Measurements from ENCODE around the gene STC2.
"Not testable (repeated sequence)": the region's sequence is repeated elsewhere in the genome, so short reads cannot be mapped to it uniquely, and the experiment has no call there.

Gene STC2, protein sequence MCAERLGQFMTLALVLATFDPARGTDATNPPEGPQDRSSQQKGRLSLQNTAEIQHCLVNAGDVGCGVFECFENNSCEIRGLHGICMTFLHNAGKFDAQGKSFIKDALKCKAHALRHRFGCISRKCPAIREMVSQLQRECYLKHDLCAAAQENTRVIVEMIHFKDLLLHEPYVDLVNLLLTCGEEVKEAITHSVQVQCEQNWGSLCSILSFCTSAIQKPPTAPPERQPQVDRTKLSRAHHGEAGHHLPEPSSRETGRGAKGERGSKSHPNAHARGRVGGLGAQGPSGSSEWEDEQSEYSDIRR

GRCh38 chr5:173327948-173328843 lies at the start of gene STC2:
Gene STC2, minus strand, starts transcription at chr5:173328414. Its CDS starts 221 bp downstream, at chr5:173328193.
- peak; percentile 99 for DNase-seq (ENCODE audit: low spot score)

DNA sequence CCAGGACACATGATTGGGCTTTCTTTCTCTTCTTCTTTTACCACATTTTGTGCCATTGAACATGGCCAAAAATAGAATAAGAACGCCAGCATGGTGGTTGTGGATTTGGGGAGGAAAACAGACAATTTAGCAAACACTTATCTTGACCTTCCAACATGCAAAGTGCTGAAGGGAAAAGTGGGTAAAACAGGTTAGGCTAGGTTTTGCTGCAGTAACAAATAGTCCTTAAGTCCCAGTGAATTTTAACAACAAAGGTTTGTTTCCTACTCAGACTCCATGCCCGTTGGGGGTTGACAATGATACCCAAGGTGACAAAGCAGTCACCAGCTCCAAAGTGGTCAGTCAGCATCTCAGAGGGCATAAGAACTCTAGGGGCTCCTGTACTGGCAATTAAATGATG lies 43.2 kb upstream of the STC2 start:
- DNase-seq (ENCODE audit: low spot score), result no peak

DNA sequence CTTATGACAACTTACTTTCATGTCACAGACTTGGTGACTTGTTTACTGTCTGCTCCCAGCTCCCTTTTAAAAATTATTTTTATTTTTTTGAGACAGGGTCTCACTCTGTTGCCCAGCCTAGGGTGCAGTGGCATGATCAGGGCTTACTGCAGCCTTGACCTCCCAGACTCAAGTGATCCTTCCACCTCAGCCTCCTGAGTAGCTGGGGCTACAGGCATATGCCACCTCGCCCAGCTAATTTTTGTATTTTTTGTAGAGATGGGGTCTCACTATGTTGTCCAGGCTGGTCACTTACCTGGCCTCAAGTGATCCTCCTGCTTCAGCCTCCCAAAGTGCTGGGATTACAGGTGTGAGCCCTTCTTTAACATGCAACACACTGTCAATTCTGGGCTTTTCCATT lies 35.2 kb upstream of the STC2 start:
- not testable (repeated sequence) for DNase-seq (ENCODE audit: low spot score)

DNA sequence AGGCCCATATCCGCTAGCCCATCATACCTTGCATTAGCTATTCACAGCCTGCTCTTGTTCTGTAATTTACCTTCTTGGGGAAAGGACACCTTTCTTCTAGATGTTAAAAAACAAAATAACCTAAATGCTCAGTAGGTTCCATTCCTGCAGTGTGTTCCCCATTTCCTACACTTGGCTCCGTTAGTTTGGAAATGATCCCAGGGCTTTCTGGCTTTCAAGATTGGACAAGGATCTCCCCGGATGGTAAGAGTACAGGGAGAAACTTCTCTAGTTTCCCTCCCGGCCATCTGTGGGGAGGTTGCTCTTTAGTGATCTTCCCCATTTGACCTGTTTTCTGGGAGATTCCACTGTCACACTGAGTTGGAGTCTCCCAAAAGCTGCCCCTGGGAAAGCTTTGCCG lies 27.3 kb upstream of the STC2 start:
- no peak for DNase-seq (ENCODE audit: low spot score)

GRCh38 chr5:173354645-173355044 lies 26.4 kb upstream of the STC2 start:
- no peak for DNase-seq (ENCODE audit: low spot score)

- DNase-seq (ENCODE audit: low spot score), result no peak
Observed at GRCh38 chr5:173352366-173353349, 24.4 kb upstream of the STC2 start.

GRCh38 chr5:173342813-173343755 lies 14.9 kb upstream of the STC2 start:
- no peak for DNase-seq (ENCODE audit: low spot score)

DNA sequence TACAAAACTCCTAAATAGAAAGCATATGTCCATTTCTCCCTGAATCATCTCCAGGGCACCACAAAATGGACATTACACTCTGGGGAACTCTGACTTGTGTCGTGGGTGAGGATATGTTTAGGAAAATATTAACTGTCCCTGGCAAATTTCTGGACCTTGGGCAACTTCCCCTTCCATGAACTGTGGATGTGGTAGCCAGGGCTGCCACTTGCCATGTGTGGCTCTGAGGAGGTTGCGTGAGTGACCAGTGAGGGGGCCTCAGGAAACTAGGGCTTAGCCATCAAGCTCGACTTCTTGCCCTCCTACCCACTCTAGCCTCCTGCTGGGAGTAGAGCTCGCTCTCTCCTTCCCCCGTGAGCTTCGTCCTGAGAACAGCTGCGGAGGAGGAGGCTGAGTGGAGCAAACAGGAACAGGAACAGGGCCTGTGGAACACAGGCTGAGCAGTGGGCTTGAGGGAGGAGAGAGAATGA lies 13.8 kb upstream of the STC2 start:
- no peak for DNase-seq (ENCODE audit: low spot score)

GRCh38 chr5:173340984-173341383 lies 12.8 kb upstream of the STC2 start:
- no peak for DNase-seq (ENCODE audit: low spot score)

DNA sequence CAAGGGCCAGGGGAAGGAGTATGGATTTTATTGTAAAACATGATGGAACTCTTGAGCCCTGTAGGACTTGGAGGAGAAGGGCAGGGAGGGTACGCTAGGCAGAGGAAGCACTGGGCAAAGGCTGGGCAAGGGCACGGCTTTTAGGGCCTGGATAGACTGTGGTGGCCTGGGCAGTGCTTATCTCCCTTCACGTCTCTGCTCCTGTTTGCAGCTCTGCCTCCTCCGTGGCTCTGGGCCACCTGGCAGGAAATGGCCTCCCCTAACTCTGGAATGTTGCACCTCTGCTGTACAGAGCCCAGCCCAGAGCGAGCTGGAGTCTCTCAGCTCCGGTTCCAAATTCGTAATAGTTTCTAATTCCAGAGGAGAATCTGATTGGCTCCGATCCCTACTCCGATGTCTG lies 12.2 kb upstream of the STC2 start:
- DNase-seq (ENCODE audit: low spot score), result no peak

- DNase-seq (ENCODE audit: low spot score), result no peak
Observed at GRCh38 chr5:173339286-173339685, 11.1 kb upstream of the STC2 start.

- DNase-seq (ENCODE audit: low spot score), result no peak
Observed at GRCh38 chr5:173338380-173339015, 10.3 kb upstream of the STC2 start.

DNA sequence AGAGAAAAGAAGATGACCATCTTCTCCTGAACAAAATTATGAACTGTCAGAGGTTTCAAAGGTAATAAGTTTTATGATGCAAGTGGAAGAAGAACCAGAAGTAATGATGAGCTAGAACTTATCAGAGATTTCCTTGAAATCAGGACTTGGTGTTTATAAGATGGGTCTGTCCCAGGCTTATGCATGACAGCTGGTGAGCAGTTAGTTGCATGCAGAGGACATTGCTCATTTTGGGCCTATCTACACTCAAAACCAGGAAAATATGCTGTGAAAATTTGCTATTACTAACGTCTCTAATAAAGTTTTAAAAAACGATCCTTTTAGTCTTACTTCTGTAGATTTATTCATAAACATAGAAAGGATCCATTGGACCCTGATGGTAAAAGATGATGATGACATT lies 6.6 kb upstream of the STC2 start:
- no peak for DNase-seq (ENCODE audit: low spot score)

GRCh38 chr5:173333925-173334661 lies 5.9 kb upstream of the STC2 start:
- no peak for DNase-seq (ENCODE audit: low spot score)

GRCh38 chr5:173331956-173332479 lies 3.8 kb upstream of the STC2 start:
- DNase-seq (ENCODE audit: low spot score), result peak; percentile 85

GRCh38 chr5:173331287-173331686 lies 3.1 kb upstream of the STC2 start:
- DNase-seq (ENCODE audit: low spot score), result no peak

DNA sequence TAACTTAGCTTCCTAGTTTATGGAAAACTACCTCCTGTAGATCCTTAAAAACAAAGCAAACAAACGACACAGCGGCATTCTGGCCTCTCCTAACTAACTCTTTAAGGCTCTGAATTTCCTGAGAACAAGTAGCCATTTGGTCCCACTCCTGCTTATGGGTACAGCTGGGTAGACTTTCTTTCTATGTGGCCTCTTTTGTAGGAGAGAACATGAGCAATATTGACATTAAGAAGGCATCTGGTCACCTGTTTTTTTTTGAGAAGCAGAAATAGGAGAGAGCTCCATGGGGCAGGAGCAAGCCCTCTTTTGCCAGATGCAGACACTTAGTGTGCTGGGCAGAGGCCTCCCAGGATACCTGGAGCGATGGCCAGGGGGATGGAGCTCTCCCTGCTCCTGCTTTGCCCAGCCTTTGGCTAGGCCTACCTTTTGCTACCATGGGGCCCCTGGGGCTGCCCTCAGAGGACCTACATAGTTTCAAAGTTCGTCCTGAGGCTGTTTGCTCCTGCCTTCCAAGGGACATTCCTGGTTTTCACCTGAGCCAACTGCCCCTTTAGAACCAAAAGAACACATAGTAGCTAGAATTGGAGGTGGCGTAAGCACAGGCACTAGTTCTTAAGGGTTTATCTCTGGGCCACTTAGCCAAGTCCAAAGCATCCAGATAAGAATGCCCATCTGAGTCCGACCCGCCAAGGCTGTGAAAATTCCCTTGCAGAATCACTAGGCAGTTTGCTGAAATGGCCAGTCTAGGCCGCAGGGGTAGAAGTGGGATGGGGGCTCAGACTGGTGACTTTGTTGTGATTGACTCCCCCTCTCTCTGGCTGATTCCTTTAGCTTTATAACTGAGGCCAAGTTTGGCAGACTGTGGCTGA lies 2.4 kb upstream of the STC2 start:
- peak; percentile 57 for DNase-seq (ENCODE audit: low spot score)

All from HuH-7.5 (cell line).